GM13976 (cell line): Measurements from ENCODE around the gene KRT8.

Experiments
- DNase-seq: peaks from one replicate; pipeline ENCODE4 v3.0.0; 2012; ENCODE audit warnings: low spot score
- CTCF ChIP-seq: IDR thresholded peaks from 2 replicates; pipeline ENCODE4 v1.5.1; 2012; ENCODE audit warnings: borderline replicate concordance, mild to moderate bottlenecking; ENCODE audit not compliant: insufficient read depth; ENCODE audit errors: extremely low read depth, missing control alignments, control extremely low read depth
- in situ Hi-C: fragments of 300-500 bp; cut with MboI; formaldehyde crosslinking; loops from one replicate; pipeline ENCODE4 v1.12.0; 2022; ENCODE audit warnings: low sequenced_read_pairs, mixed read lengths, inconsistent platforms; ENCODE audit not compliant: unreplicated experiment

Gene KRT8

DNA sequence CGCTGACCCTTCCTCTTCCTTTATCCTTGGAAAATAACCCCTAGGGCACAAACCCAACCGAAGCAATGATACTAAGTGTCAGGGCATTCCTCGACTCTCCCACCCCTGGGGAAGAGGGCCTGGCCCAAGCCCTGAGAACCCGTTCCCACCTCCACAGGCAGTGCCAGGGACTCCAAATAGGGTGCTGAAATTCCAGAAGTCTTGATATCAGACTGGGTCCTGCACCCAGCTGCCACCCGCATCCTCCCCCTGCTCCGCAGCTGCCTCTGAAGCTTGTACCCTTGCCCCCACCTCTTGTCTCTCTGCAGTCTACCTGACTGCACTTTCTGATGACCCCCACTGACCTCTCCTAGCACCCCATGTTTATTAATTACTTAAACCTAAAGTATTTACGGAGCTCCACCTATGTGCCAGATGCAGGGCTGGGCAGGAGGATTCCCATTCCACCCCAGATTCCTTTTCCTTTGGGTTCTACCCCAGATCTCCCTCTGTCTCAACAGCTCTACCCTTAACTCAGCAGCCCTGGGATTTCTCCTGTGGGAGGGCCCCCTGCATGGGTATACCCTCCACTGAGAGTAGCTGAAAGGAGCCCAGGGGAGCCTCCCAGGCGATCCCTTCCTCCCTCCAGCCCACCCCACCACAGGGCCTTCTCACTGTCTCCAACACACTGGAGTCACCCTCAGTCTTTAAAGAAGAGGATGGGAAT lies 40.0 kb upstream of the KRT8 start:
- in situ Hi-C loops: no loop called here
- no peak for DNase-seq
- no peak for TF ChIP-seq CTCF

- no peak for DNase-seq
- no peak for TF ChIP-seq CTCF
- in situ Hi-C loops: no loop called here
These were observed 38.0 kb upstream of the KRT8 start for GRCh38 chr12:52942901-52943181.

GRCh38 chr12:52942066-52942900 lies 37.4 kb upstream of the KRT8 start:
- no peak for TF ChIP-seq CTCF
- no peak for DNase-seq
- in situ Hi-C loops: no loop called here

DNA sequence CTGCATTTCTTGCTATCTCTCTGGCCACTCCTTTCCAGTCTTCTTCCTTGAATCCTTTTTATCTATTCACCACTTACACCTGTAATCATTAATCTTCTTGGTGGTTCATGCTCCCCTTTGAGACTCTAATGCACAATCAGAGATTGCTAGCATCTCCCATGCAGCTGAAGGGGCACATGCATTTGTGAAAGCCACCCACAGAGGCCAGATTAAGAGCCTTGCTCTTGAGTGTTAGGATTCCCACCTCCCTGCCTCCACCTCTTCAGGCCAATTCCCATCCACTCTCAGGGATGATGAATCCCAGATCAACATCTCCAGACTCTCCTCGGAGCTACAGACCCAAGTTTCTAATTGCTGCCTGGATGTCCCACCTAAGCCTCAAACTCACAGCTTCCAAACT lies 24.7 kb upstream of the KRT8 start:
- TF ChIP-seq CTCF: no peak
- in situ Hi-C loops: no loop called here
- DNase-seq: no peak

DNA sequence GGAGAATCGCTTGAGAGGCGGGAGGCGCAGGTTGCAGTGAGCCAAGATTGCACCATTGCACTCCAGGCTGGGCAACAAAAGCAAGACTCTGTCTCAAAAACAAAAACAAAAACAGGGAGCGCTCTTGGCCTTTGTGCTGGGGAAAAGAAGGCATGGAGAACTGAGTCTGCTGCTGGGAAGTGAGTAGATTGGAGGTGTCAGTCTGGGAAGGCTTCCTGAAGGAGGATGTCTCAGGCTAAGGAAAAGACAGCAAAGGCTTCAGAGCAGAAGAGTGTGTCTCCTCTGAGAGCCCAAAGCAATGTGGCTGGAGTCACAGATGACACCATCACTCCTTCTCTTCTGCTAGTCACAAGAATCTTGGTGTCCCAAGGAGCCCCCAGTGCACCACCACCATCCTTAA lies 23.1 kb upstream of the KRT8 start:
- DNase-seq: no peak
- no peak for TF ChIP-seq CTCF
- in situ Hi-C loops: no loop called here

DNA sequence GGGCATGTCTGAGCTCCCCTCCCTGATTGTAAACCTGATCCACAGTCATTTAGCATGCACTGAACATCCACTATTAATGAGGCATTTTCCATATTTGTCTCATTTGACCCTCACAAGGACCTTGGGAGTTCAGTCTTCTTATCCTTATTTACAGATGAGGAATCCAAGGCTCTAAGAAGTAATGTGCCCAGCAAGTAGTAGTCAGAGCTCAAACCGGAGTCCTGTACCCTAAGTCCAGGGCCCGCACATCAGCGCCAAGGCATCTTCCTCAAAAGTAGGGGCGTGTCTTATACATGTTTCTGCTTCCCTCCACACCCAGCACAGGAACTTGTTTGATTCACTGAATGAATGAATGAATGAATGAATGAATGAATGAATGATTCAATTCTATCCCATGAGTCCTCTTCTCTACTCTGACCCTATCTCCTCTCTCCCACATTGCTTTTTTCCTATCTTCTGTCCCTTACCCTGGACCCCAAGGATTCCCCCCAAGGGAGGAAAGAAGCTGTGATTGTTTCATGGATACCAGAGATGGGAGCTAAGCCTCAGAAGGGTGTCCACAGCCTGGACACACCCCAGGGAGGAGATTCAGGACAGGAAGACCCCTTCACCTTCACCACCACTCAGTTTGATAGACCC lies 21.8 kb upstream of the KRT8 start:
- DNase-seq: no peak
- in situ Hi-C loops: no loop called here
- no peak for TF ChIP-seq CTCF
